Upper lobe of left lung (tissue), 4 donors: ENCODE results near the gene RAB21.

ENCODE experiments used
- CTCF ChIP-seq, 6 experiments: fragments of 450-650 bp in 4 of 6; fragments of 200-600 bp in 2 of 6; sonication (generic) in 2 of 6; IDR thresholded peaks; one replicate each; pipeline ENCODE4 v1.5.1; 2016 to 2019; ENCODE audit warnings: antibody characterized with exemption in 6 of 6
- POLR2A ChIP-seq, 4 donors: fragments of 450-650 bp; IDR thresholded peaks; one replicate each; pipeline ENCODE4 v1.5.1; 2016 to 2017; ENCODE audit warnings: antibody characterized with exemption in 4 of 4, mild to moderate bottlenecking in 2 of 4

GRCh38 chr12:71804505-71804904, 49.8 kb downstream of the RAB21 start:
- TF ChIP-seq CTCF (IDR thresholded peaks at IDR 0.05) (no peak), POLR2A (IDR thresholded peaks at IDR 0.05) (no peak)
